Neural cell (in vitro differentiated cells): Measurements from ENCODE around the gene FCN3. TPM values are rescaled to one million over a fixed set of nuclear protein-coding genes. Genes with fewer than 3 reads are reported as not detected.

Experiments used
- H2AFZ ChIP-seq: fragments of 200-600, 300-800 bp; sonication (generic), shearing (Covaris generic); 2 replicates; pipeline ENCODE4 v1.6.0; 2014; ENCODE audit warnings: low read depth, mild to moderate bottlenecking, antibody characterized with exemption, low read length, moderate library complexity
- H3F3A ChIP-seq: fragments of 200-600 bp; shearing (Covaris generic); 2 replicates; pipeline ENCODE4 v1.6.1; 2016; ENCODE audit warnings: mild to moderate bottlenecking, moderate library complexity, mixed read lengths, antibody characterized with exemption, low read length; ENCODE audit not compliant: insufficient read depth, poor library complexity, severe bottlenecking
- H3K27ac ChIP-seq: fragments of 200-600, 300-800 bp; sonication (generic), shearing (Covaris generic); 2 replicates; pipeline ENCODE4 v1.5.1; 2014; ENCODE audit warnings: mild to moderate bottlenecking, low read length, moderate library complexity
- H3K27me3 ChIP-seq: fragments of 300-800, 200-600 bp; sonication (generic), shearing (Covaris generic); 2 replicates; pipeline ENCODE4 v1.6.0; 2014; ENCODE audit warnings: mild to moderate bottlenecking, low read depth, low read length, moderate library complexity; ENCODE audit not compliant: insufficient read depth
- H3K36me3 ChIP-seq: fragments of 300-800, 200-600 bp; sonication (generic), shearing (Covaris generic); 2 replicates; pipeline ENCODE4 v1.5.1; 2014; ENCODE audit warnings: mild to moderate bottlenecking, antibody characterized with exemption, low read length, moderate library complexity; ENCODE audit not compliant: insufficient read depth
- H3K4me2 ChIP-seq: fragments of 300-800, 200-600 bp; sonication (generic), shearing (Covaris generic); 2 replicates; pipeline ENCODE4 v1.6.0; 2014; ENCODE audit warnings: mild to moderate bottlenecking, low read length
- H3K4me3 ChIP-seq: fragments of 300-800, 200-600 bp; sonication (generic), shearing (Covaris generic); 2 replicates; pipeline ENCODE4 v1.5.1; 2014; ENCODE audit warnings: mild to moderate bottlenecking, low read length, moderate library complexity
- H3K79me2 ChIP-seq: fragments of 200-600 bp; shearing (Covaris generic); replicated peaks from 2 replicates; pipeline ENCODE4 v1.6.0; 2014; ENCODE audit warnings: mild to moderate bottlenecking, low read length, moderate library complexity; ENCODE audit not compliant: insufficient read depth
- H3K9ac ChIP-seq: fragments of 300-800, 200-600 bp; sonication (generic), shearing (Covaris generic); 2 replicates; pipeline ENCODE4 v1.6.1; 2016; ENCODE audit warnings: mild to moderate bottlenecking, low read length, mixed read lengths
- H3K9me2 ChIP-seq: fragments of 200-600 bp; shearing (Covaris generic); 2 replicates; pipeline ENCODE4 v1.6.1; 2016; ENCODE audit warnings: mild to moderate bottlenecking, low read length, mixed read lengths; ENCODE audit not compliant: insufficient read depth
- H3K9me3 ChIP-seq: fragments of 200-600, 300-800 bp; sonication (generic), shearing (Covaris generic); 2 replicates; pipeline ENCODE4 v1.6.1; 2016; ENCODE audit warnings: mild to moderate bottlenecking, mixed run types, low read length, moderate library complexity, mixed read lengths
- H4K20me1 ChIP-seq: fragments of 200-600 bp; shearing (Covaris generic); 2 replicates; pipeline ENCODE4 v1.6.1; 2016; ENCODE audit warnings: mild to moderate bottlenecking, mixed run types; ENCODE audit not compliant: insufficient read depth
- EP300 ChIP-seq: fragments of 450-650 bp; conservative IDR thresholded peaks from 2 replicates; pipeline ENCODE4 v1.6.1; 2014; ENCODE audit warnings: antibody characterized with exemption, mild to moderate bottlenecking, moderate library complexity; ENCODE audit not compliant: poor library complexity, severe bottlenecking
- EZH2 ChIP-seq: fragments of 200-600, 300-800 bp; shearing (Covaris generic), sonication (generic); IDR thresholded peaks from 2 replicates; pipeline ENCODE4 v1.6.1; 2014; ENCODE audit warnings: antibody characterized with exemption, low read length, borderline replicate concordance, mild to moderate bottlenecking; ENCODE audit not compliant: insufficient read depth, poor library complexity, severe bottlenecking
- MXI1 ChIP-seq: fragments of 450-650 bp; conservative IDR thresholded peaks from 2 replicates; pipeline ENCODE4 v1.6.1; 2014; ENCODE audit warnings: antibody characterized with exemption, mild to moderate bottlenecking; ENCODE audit not compliant: poor library complexity, severe bottlenecking
- POLR2AphosphoS5 ChIP-seq: IDR thresholded peaks from 2 replicates; pipeline ENCODE4 v1.6.1; 2012
- RAD21 ChIP-seq: fragments of 450-650 bp; conservative IDR thresholded peaks from 2 replicates; pipeline ENCODE4 v1.6.1; 2014; ENCODE audit warnings: antibody characterized with exemption, mild to moderate bottlenecking, moderate library complexity
- SMC3 ChIP-seq: fragments of 450-650 bp; conservative IDR thresholded peaks from 2 replicates; pipeline ENCODE4 v1.6.1; 2014; ENCODE audit warnings: antibody characterized with exemption, mild to moderate bottlenecking, moderate library complexity; ENCODE audit not compliant: poor library complexity
- TAF1 ChIP-seq: IDR thresholded peaks from 2 replicates; pipeline ENCODE4 v1.6.1; 2012; ENCODE audit warnings: low read depth
- polyA plus RNA-seq: library from polyadenylated mRNA; depleted of rRNA; stranded (reverse); fragments of >200 nt; gene quantifications from 2 replicates; pipeline ENCODE4 v1.2.3, GENCODE V29; 2014
- TF ChIP-seq, protein P1 (sequence below): fragments of 450-650 bp; IDR thresholded peaks from 2 replicates; pipeline ENCODE4 v1.5.1; 2014; ENCODE audit warnings: antibody characterized with exemption, mild to moderate bottlenecking, moderate library complexity; ENCODE audit not compliant: poor library complexity, severe bottlenecking
- TF ChIP-seq, protein P2 (sequence below): IDR thresholded peaks from 2 replicates; pipeline ENCODE4 v1.6.1; 2012; ENCODE audit warnings: borderline replicate concordance

Gene FCN3
- polyA plus RNA-seq, 1 donor from 2014 or later: not detected

DNA sequence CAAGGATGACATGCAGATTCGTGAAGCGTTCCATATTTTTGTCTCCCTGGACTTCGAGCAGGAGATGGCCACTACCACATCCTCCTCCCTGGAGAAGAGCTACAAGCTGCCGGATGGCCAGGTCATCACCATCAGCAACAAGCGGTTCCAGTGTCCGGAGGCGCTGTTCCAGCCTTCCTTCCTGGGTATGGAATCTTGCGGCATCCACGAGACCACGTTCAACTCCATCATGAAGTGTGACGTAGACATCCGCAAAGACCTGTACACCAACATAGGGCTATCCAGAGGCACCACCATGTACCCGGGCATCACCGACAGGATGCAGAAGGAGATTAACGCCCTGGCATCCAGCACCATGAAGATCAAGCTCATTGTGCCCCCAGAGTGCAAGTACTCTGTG is 49.3 kb downstream of the FCN3 start:
- no peak overlapping the region for H2AFZ ChIP-seq
- no peak overlapping the region for H3K4me3 ChIP-seq
- no peak overlapping the region for H3K27ac ChIP-seq
- H4K20me1 ChIP-seq: no peaks in the 10 kb centered on the region
- H3K9ac ChIP-seq: no peak overlapping the region
- no peaks in the 10 kb centered on the region for H3K27me3 ChIP-seq
- no peak for TF ChIP-seq RAD21
- TF ChIP-seq SMC3: no peak
- TF ChIP-seq EZH2: no peak
- TF ChIP-seq, protein P1, sequence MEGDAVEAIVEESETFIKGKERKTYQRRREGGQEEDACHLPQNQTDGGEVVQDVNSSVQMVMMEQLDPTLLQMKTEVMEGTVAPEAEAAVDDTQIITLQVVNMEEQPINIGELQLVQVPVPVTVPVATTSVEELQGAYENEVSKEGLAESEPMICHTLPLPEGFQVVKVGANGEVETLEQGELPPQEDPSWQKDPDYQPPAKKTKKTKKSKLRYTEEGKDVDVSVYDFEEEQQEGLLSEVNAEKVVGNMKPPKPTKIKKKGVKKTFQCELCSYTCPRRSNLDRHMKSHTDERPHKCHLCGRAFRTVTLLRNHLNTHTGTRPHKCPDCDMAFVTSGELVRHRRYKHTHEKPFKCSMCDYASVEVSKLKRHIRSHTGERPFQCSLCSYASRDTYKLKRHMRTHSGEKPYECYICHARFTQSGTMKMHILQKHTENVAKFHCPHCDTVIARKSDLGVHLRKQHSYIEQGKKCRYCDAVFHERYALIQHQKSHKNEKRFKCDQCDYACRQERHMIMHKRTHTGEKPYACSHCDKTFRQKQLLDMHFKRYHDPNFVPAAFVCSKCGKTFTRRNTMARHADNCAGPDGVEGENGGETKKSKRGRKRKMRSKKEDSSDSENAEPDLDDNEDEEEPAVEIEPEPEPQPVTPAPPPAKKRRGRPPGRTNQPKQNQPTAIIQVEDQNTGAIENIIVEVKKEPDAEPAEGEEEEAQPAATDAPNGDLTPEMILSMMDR: no peak
- TF ChIP-seq EP300: no peak
- no peak for TF ChIP-seq MXI1
- TF ChIP-seq, protein P2, sequence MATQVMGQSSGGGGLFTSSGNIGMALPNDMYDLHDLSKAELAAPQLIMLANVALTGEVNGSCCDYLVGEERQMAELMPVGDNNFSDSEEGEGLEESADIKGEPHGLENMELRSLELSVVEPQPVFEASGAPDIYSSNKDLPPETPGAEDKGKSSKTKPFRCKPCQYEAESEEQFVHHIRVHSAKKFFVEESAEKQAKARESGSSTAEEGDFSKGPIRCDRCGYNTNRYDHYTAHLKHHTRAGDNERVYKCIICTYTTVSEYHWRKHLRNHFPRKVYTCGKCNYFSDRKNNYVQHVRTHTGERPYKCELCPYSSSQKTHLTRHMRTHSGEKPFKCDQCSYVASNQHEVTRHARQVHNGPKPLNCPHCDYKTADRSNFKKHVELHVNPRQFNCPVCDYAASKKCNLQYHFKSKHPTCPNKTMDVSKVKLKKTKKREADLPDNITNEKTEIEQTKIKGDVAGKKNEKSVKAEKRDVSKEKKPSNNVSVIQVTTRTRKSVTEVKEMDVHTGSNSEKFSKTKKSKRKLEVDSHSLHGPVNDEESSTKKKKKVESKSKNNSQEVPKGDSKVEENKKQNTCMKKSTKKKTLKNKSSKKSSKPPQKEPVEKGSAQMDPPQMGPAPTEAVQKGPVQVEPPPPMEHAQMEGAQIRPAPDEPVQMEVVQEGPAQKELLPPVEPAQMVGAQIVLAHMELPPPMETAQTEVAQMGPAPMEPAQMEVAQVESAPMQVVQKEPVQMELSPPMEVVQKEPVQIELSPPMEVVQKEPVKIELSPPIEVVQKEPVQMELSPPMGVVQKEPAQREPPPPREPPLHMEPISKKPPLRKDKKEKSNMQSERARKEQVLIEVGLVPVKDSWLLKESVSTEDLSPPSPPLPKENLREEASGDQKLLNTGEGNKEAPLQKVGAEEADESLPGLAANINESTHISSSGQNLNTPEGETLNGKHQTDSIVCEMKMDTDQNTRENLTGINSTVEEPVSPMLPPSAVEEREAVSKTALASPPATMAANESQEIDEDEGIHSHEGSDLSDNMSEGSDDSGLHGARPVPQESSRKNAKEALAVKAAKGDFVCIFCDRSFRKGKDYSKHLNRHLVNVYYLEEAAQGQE: no peak
- TF ChIP-seq TAF1: no peak
- TF ChIP-seq POLR2AphosphoS5: no peak
- H3K36me3 ChIP-seq: no peaks in the 10 kb centered on the region
- H3K9me3 ChIP-seq: no peaks in the 10 kb centered on the region
- H3F3A ChIP-seq: no peaks in the 10 kb centered on the region
- no peaks in the 10 kb centered on the region for H3K9me2 ChIP-seq
- no peak overlapping the region for H3K4me2 ChIP-seq
- peaks cover 45% of the 10 kb centered on the region for H3K79me2 ChIP-seq

DNA sequence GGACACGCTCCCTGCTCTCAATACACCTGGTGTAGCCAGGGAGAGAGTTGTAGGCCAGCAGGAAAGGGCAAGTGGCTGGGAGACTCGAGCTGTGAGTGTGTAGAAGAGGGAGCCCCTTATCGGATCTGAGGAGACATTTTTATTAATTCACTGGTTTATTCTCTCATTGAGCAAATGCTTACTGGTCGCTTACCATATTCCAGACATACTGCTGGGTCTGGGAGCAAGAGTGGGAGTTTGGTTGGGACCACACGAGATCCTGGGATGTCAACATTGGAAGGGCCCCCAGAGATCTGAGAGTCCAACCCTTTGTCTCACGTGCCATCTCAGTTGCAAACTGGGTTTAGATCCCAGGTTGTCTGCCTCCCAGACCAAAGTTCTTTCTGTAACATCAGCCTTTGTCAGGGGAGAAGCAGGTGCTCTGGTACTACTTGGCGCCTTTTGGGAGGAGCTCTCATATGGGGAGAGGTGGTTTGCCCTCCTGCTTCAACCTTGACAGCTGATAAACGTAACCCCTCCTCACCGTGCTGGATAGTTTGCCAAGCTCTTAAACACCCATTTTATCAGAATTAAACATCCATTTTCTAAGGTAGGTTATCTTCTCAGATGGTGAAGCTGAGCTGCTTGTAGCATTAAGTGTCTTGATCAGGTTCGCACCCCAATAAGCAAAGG is 51.9 kb downstream of the FCN3 start:
- TF ChIP-seq EP300 (no peak), MXI1 (peak; percentile 57), SMC3 (no peak), TAF1 (no peak), EZH2 (no peak), RAD21 (no peak), POLR2AphosphoS5 (no peak)
- peak overlapping the region; percentile 72 for H3K4me2 ChIP-seq
- no peaks in the 10 kb centered on the region for H3K36me3 ChIP-seq
- H3K27ac ChIP-seq: peak overlapping the region; percentile 92
- H3K9ac ChIP-seq: peak overlapping the region; percentile 96
- peak overlapping the region; percentile 73 for H2AFZ ChIP-seq
- no peaks in the 10 kb centered on the region for H3K9me2 ChIP-seq
- H3K4me3 ChIP-seq: peak overlapping the region; percentile 95
- H3K79me2 ChIP-seq: peaks cover 35% of the 10 kb centered on the region
- H3F3A ChIP-seq: no peaks in the 10 kb centered on the region
- H3K27me3 ChIP-seq: no peaks in the 10 kb centered on the region
- H3K9me3 ChIP-seq: no peaks in the 10 kb centered on the region
- H4K20me1 ChIP-seq: no peaks in the 10 kb centered on the region
